H9 (cell line): ENCODE results near the gene DNMT3B. TPM values are rescaled to one million over a fixed set of nuclear protein-coding genes. Genes with fewer than 3 reads are reported as not detected.

Experiments used
- DNase-seq: peaks from one replicate; pipeline ENCODE4 v3.0.0-alpha.2; 2017
- H2AFZ ChIP-seq: one replicate; pipeline ENCODE4 v1.6.1; 2013; ENCODE audit warnings: mild to moderate bottlenecking, low read length, control low read depth, moderate library complexity
- H2AK5ac ChIP-seq: 2 replicates; pipeline ENCODE4 v1.6.1; 2013; ENCODE audit warnings: low read length, control low read depth, mixed read lengths; ENCODE audit not compliant: insufficient read length
- H2BK120ac ChIP-seq: one replicate; pipeline ENCODE4 v1.6.1; 2013; ENCODE audit warnings: low read depth, mild to moderate bottlenecking, low read length, control low read depth, inconsistent platforms; ENCODE audit not compliant: poor library complexity, severe bottlenecking
- H2BK12ac ChIP-seq: 2 replicates; pipeline ENCODE4 v1.6.1; 2013; ENCODE audit warnings: low read length, control low read depth, mixed read lengths, low read depth; ENCODE audit not compliant: insufficient read length
- H2BK15ac ChIP-seq: 2 replicates; pipeline ENCODE4 v1.6.1; 2013; ENCODE audit warnings: low read depth, low read length, control low read depth
- H2BK20ac ChIP-seq: one replicate; pipeline ENCODE4 v1.6.1; 2013; ENCODE audit warnings: low read depth, mild to moderate bottlenecking, low read length, control low read depth, inconsistent platforms; ENCODE audit not compliant: poor library complexity, severe bottlenecking
- H2BK5ac ChIP-seq: 2 replicates; pipeline ENCODE4 v1.6.1; 2013; ENCODE audit warnings: low read length, control low read depth, mixed read lengths; ENCODE audit not compliant: insufficient read length
- H3K14ac ChIP-seq: 2 replicates; pipeline ENCODE4 v1.6.1; 2013; ENCODE audit warnings: low read length, control low read depth; ENCODE audit not compliant: insufficient read depth
- H3K18ac ChIP-seq: 2 replicates; pipeline ENCODE4 v1.6.1; 2013; ENCODE audit warnings: low read depth, mild to moderate bottlenecking, mixed read lengths, low read length, control low read depth; ENCODE audit not compliant: insufficient read length
- H3K23ac ChIP-seq: 2 replicates; pipeline ENCODE4 v1.6.1; 2013; ENCODE audit warnings: low read length, control low read depth, mixed read lengths, low read depth; ENCODE audit not compliant: insufficient read length
- H3K23me2 ChIP-seq: 2 replicates; pipeline ENCODE4 v1.6.1; 2013; ENCODE audit warnings: low read depth, mild to moderate bottlenecking, mixed read lengths, low read length, control low read depth; ENCODE audit not compliant: insufficient read length, poor library complexity, severe bottlenecking
- H3K27ac ChIP-seq: 2 replicates; pipeline ENCODE4 v1.5.1; 2013; ENCODE audit warnings: low read length, control low read depth, mixed read lengths, low read depth; ENCODE audit not compliant: insufficient read length
- H3K27me3 ChIP-seq: 2 replicates; pipeline ENCODE4 v1.6.1; 2013; ENCODE audit warnings: low read length, control low read depth, inconsistent platforms; ENCODE audit not compliant: insufficient read depth
- H3K4ac ChIP-seq: 2 replicates; pipeline ENCODE4 v1.6.1; 2013; ENCODE audit warnings: low read depth, mild to moderate bottlenecking, control low read depth, inconsistent platforms, low read length, moderate library complexity
- H3K4me1 ChIP-seq: 2 replicates; pipeline ENCODE4 v1.6.1; 2013; ENCODE audit warnings: low read length, control low read depth, inconsistent platforms; ENCODE audit not compliant: insufficient read depth
- H3K4me2 ChIP-seq: 2 replicates; pipeline ENCODE4 v1.6.1; 2013; ENCODE audit warnings: low read length, control low read depth, mixed read lengths; ENCODE audit not compliant: insufficient read length, insufficient read depth
- H3K56ac ChIP-seq: 2 replicates; pipeline ENCODE4 v1.6.1; 2013; ENCODE audit warnings: low read depth, mild to moderate bottlenecking, mixed read lengths, low read length, control low read depth; ENCODE audit not compliant: insufficient read length
- H3K79me1 ChIP-seq: 2 replicates; pipeline ENCODE4 v1.6.1; 2013; ENCODE audit warnings: low read depth, mild to moderate bottlenecking, moderate library complexity, low read length, control low read depth, inconsistent platforms; ENCODE audit not compliant: insufficient read depth, poor library complexity, severe bottlenecking
- H3K79me2 ChIP-seq: 2 replicates; pipeline ENCODE4 v1.6.1; 2013; ENCODE audit warnings: low read length, control low read depth, inconsistent platforms; ENCODE audit not compliant: insufficient read depth
- H3K9ac ChIP-seq: 2 replicates; pipeline ENCODE4 v1.6.1; 2013; ENCODE audit warnings: low read length, control low read depth, mixed read lengths; ENCODE audit not compliant: insufficient read length; ENCODE audit errors: extremely low read depth
- H3K9me3 ChIP-seq: one replicate; pipeline ENCODE4 v1.6.1; 2013; ENCODE audit warnings: low read depth, low read length, inconsistent platforms; ENCODE audit not compliant: control insufficient read depth
- H3T11ph ChIP-seq: one replicate; pipeline ENCODE4 v1.6.1; 2013; ENCODE audit warnings: mild to moderate bottlenecking, low read length, control low read depth, inconsistent platforms
- H4K20me1 ChIP-seq: one replicate; pipeline ENCODE4 v1.6.1; 2013; ENCODE audit not compliant: control insufficient read depth, insufficient read length, insufficient read depth
- H4K5ac ChIP-seq: 2 replicates; pipeline ENCODE4 v1.6.1; 2013; ENCODE audit warnings: low read depth, mild to moderate bottlenecking, mixed read lengths, low read length, control low read depth; ENCODE audit not compliant: insufficient read length
- H4K8ac ChIP-seq: replicated peaks from 2 replicates; pipeline ENCODE4 v1.6.1; 2013; ENCODE audit warnings: low read length, control low read depth, mixed read lengths, low read depth; ENCODE audit not compliant: insufficient read length
- H4K91ac ChIP-seq: 2 replicates; pipeline ENCODE4 v1.6.1; 2013; ENCODE audit warnings: low read depth, mild to moderate bottlenecking, moderate library complexity, mixed read lengths, low read length, control low read depth; ENCODE audit not compliant: insufficient read length
- H3K27ac Mint-ChIP-seq, 3 experiments: 2 replicates in 2 of 3; 3 replicates in 1 of 3; pipeline ENCODE4 v1.8.0; 2020 to 2021; ENCODE audit warnings: mixed read lengths in 3 of 3, mild to moderate bottlenecking in 1 of 3, moderate library complexity in 1 of 3
- H3K27me3 Mint-ChIP-seq: 2 replicates; pipeline ENCODE4 v1.8.0; 2021; ENCODE audit warnings: low read depth, mild to moderate bottlenecking, moderate library complexity, mixed read lengths
- H3K36me3 Mint-ChIP-seq, 3 experiments: 2 replicates in 2 of 3; 3 replicates in 1 of 3; pipeline ENCODE4 v1.8.0; 2020 to 2021; ENCODE audit warnings: low read depth in 3 of 3, mixed read lengths in 3 of 3; ENCODE audit not compliant: insufficient read depth in 1 of 3
- H3K4me1 Mint-ChIP-seq, 2 experiments: 2 replicates each; pipeline ENCODE4 v1.8.0; 2020; ENCODE audit warnings: mixed read lengths in 2 of 2
- H3K4me3 Mint-ChIP-seq, 2 experiments: 2 replicates in 1 of 2; 3 replicates in 1 of 2; pipeline ENCODE4 v1.8.0; 2020 to 2021; ENCODE audit warnings: mild to moderate bottlenecking in 2 of 2, mixed read lengths in 2 of 2, moderate library complexity in 1 of 2
- H3K9me3 Mint-ChIP-seq, 2 experiments: 2 replicates in 1 of 2; 3 replicates in 1 of 2; pipeline ENCODE4 v1.8.0; 2020; ENCODE audit warnings: mild to moderate bottlenecking in 2 of 2, mixed read lengths in 2 of 2, moderate library complexity in 1 of 2
- WGBS: extraction: QIAGEN DNeasy Blood & Tissue Kit; methylation state at CpG from one replicate; pipeline ENCODE4 v1.1.7; 2013; ENCODE audit warnings: missing lambda C conversion rate, low lambda C conversion rate, mixed read lengths; ENCODE audit not compliant: insufficient read length; ENCODE audit errors: extremely low coverage; 5-methylcytosine and 5-hydroxymethylcytosine counted together
- total RNA-seq: library from RNA; stranded (reverse); gene quantifications from 2 replicates; pipeline ENCODE4 v1.2.1, GENCODE V29; 2021
- TF ChIP-seq, protein P1 (sequence below): fragments of 200-600 bp; sonication (generic); conservative IDR thresholded peaks from 3 replicates; pipeline ENCODE4 v1.8.0; 2021; ENCODE audit warnings: antibody characterized with exemption, mild to moderate bottlenecking

DNMT3B gene
- total RNA-seq, 1 experiment from 2014 or later = 980 TPM

DNA sequence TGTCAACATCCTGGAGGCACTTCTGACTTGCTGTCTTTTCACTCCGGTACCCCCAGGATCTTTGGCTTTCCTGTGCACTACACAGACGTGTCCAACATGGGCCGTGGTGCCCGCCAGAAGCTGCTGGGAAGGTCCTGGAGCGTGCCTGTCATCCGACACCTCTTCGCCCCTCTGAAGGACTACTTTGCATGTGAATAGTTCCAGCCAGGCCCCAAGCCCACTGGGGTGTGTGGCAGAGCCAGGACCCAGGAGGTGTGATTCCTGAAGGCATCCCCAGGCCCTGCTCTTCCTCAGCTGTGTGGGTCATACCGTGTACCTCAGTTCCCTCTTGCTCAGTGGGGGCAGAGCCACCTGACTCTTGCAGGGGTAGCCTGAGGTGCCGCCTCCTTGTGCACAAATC, 45.5 kb downstream of the DNMT3B start:
- H2BK120ac ChIP-seq = no peak overlapping the region
- Mint-ChIP-seq H3K27ac (peak overlapping the region in 2 of 3 experiments; percentile 56 to 87; a peak in 5 of 7 replicates), H3K4me3 (0 out of 5 replicates have a peak overlapping the region, but pooled peaks of 1 of the 2 experiments have one; percentile 27), H3K9me3 (no peaks in the 10 kb centered on the region; a peak in 1 of 5 replicates), H3K36me3 (peaks cover 60 to 85% (median 67%) of the 10 kb centered on the region in 3 experiments), H3K4me1 (peaks cover 55% of the 10 kb centered on the region in 2 experiments), H3K27me3 (peaks cover 2% of the 10 kb centered on the region; the same call in 1 of the 2 replicates)
- H3K4ac ChIP-seq = no peak overlapping the region
- peaks cover 2% of the 10 kb centered on the region for H4K20me1 ChIP-seq
- H3K4me2 ChIP-seq = no peak overlapping the region
- TF ChIP-seq, protein P1, sequence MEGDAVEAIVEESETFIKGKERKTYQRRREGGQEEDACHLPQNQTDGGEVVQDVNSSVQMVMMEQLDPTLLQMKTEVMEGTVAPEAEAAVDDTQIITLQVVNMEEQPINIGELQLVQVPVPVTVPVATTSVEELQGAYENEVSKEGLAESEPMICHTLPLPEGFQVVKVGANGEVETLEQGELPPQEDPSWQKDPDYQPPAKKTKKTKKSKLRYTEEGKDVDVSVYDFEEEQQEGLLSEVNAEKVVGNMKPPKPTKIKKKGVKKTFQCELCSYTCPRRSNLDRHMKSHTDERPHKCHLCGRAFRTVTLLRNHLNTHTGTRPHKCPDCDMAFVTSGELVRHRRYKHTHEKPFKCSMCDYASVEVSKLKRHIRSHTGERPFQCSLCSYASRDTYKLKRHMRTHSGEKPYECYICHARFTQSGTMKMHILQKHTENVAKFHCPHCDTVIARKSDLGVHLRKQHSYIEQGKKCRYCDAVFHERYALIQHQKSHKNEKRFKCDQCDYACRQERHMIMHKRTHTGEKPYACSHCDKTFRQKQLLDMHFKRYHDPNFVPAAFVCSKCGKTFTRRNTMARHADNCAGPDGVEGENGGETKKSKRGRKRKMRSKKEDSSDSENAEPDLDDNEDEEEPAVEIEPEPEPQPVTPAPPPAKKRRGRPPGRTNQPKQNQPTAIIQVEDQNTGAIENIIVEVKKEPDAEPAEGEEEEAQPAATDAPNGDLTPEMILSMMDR = no peak
- H2BK12ac ChIP-seq = no peak overlapping the region
- no peak overlapping the region for H3K27ac ChIP-seq
- no peak overlapping the region for H3K9ac ChIP-seq
- H3K14ac ChIP-seq = no peak overlapping the region
- no peaks in the 10 kb centered on the region for H3K9me3 ChIP-seq
- no peak overlapping the region for H4K91ac ChIP-seq
- no peaks in the 10 kb centered on the region for H3K27me3 ChIP-seq
- no peaks in the 10 kb centered on the region for H3K23me2 ChIP-seq
- H4K8ac ChIP-seq = no peak overlapping the region
- WGBS = no CpG with 5 or more reads among the region's 9 CpGs
- H3K4me1 ChIP-seq = peaks cover 6% of the 10 kb centered on the region; the same call in 1 of the 2 replicates
- H4K5ac ChIP-seq = no peak overlapping the region
- H2BK15ac ChIP-seq = no peak overlapping the region
- H3K23ac ChIP-seq = no peak overlapping the region
- no peak overlapping the region for H2AK5ac ChIP-seq
- H2BK20ac ChIP-seq = no peak overlapping the region
- peak; percentile 85 for DNase-seq
- no peak overlapping the region for H3K18ac ChIP-seq
- no peak overlapping the region for H3K56ac ChIP-seq
- H3K79me2 ChIP-seq = no peaks in the 10 kb centered on the region
- H2BK5ac ChIP-seq = no peak overlapping the region
- H2AFZ ChIP-seq = no peak overlapping the region
- H3K79me1 ChIP-seq = no peaks in the 10 kb centered on the region
- no peak overlapping the region for H3T11ph ChIP-seq
